Endodermal cell (in vitro differentiated cells): Measurements from ENCODE around the gene GAB3. TPM values are rescaled to one million over a fixed set of nuclear protein-coding genes. Genes with fewer than 3 reads are reported as not detected.

Experiments used
- DNase-seq: peaks from one replicate; pipeline ENCODE4 v3.0.0-alpha.2; 2017
- H3K27ac ChIP-seq: 2 replicates; pipeline ENCODE4 v1.5.1; 2013; ENCODE audit warnings: mild to moderate bottlenecking, low read depth, low read length, moderate library complexity
- H3K27me3 ChIP-seq: 2 replicates; pipeline ENCODE4 v1.6.1; 2013; ENCODE audit warnings: mild to moderate bottlenecking, low read length, moderate library complexity; ENCODE audit not compliant: insufficient read depth, control insufficient read depth, poor library complexity, severe bottlenecking
- H3K36me3 ChIP-seq: 2 replicates; pipeline ENCODE4 v1.7.0; 2013; ENCODE audit warnings: mild to moderate bottlenecking, low read length, moderate library complexity; ENCODE audit not compliant: control insufficient read depth, insufficient read depth
- H3K4me1 ChIP-seq: one replicate; pipeline ENCODE4 v1.7.0; 2013; ENCODE audit warnings: low read length; ENCODE audit not compliant: control insufficient read depth, insufficient read depth
- H3K4me3 ChIP-seq: 2 replicates; pipeline ENCODE4 v1.5.1; 2013; ENCODE audit warnings: mild to moderate bottlenecking, low read length, moderate library complexity
- H3K9ac ChIP-seq: 2 replicates; pipeline ENCODE4 v1.6.1; 2013; ENCODE audit warnings: mild to moderate bottlenecking, low read length, moderate library complexity; ENCODE audit not compliant: poor library complexity, severe bottlenecking; ENCODE audit errors: extremely low read depth
- H3K9me3 ChIP-seq: 2 replicates; pipeline ENCODE4 v1.6.1; 2013; ENCODE audit warnings: mild to moderate bottlenecking, low read length, moderate library complexity; ENCODE audit not compliant: control insufficient read depth
- H3K27ac Mint-ChIP-seq: 2 replicates; pipeline ENCODE4 v1.8.0; 2020; ENCODE audit warnings: mixed read lengths
- H3K27me3 Mint-ChIP-seq: 2 replicates; pipeline ENCODE4 v1.8.0; 2021; ENCODE audit warnings: mild to moderate bottlenecking, mixed read lengths; ENCODE audit not compliant: insufficient read depth
- H3K36me3 Mint-ChIP-seq: 2 replicates; pipeline ENCODE4 v1.8.0; 2020; ENCODE audit warnings: low read depth, mixed read lengths
- H3K4me1 Mint-ChIP-seq: 2 replicates; pipeline ENCODE4 v1.8.0; 2020; ENCODE audit warnings: mixed read lengths
- H3K4me3 Mint-ChIP-seq: 2 replicates; pipeline ENCODE4 v1.8.0; 2020; ENCODE audit warnings: mild to moderate bottlenecking, moderate library complexity, mixed read lengths
- H3K9me3 Mint-ChIP-seq: 2 replicates; pipeline ENCODE4 v1.8.0; 2020; ENCODE audit warnings: mild to moderate bottlenecking, mixed read lengths
- WGBS, 2 experiments: methylation state at CpG; one replicate each; pipeline versions ENCODE4 v1.1.5 to v1.1.7; 2013; ENCODE audit warnings: missing lambda C conversion rate in 2 of 2, mixed read lengths in 1 of 2; ENCODE audit not compliant: insufficient coverage in 1 of 2, insufficient read length in 1 of 2; 5-methylcytosine and 5-hydroxymethylcytosine counted together
- total RNA-seq, 2 donors: library from RNA; stranded (reverse); fragmentation: NEBNext Ultra II Directional in 1 of 2; extraction: Animal tissue kit (Norgen Biotek cat#: 25700) in 1 of 2; gene quantifications; 2 replicates in 1 of 2; 3 replicates in 1 of 2; pipeline ENCODE4 v1.2.1, GENCODE V29; 2021
- TF ChIP-seq, protein P1 (sequence below): fragments of 200-600 bp; sonication (generic); conservative IDR thresholded peaks from 2 replicates; pipeline ENCODE4 v1.5.0; 2021; ENCODE audit warnings: antibody characterized with exemption, mild to moderate bottlenecking

Gene GAB3
- total RNA-seq, 2 donors from 2014 or later = 0.13 to 0.55 TPM

DNA sequence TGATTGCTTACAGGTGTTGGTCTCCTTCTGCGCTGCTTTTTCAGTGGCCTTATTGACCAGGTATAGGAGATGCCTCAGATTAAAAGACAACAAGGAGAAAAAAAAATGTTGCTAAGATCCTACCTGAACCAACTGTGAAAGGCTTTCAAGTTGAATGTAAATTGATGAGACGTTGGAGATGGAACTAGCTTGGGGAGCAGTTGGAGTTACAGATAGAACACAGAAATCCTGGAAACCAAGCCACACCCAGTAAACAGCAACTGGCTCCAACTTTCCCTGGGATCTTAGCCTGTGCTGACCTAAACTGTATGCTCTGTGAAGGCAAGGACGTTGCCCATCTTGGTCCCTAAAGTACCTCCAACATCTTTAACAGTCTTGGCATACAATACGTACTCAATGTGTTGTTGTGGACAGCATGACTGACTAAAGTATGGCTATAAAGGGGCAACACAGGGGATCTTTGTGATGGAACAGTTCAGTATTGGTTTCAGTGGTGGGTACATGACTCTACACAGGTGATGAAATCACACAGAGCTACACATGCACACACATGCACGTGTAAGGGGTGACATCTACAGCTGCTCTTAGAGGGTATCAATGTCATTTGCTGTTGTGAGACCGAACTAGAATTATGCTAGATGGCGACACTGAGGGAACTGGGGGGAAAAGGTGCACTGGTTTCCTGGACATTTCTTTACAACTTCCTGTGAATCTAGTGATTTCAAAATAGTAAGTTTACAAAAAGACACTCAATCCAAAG, 22.3 kb downstream of the GAB3 start:
- H3K4me3 ChIP-seq = no peak overlapping the region
- H3K27me3 Mint-ChIP-seq = no peaks in the 10 kb centered on the region
- no peak overlapping the region for H3K27ac ChIP-seq
- DNase-seq = no peak
- H3K4me3 Mint-ChIP-seq = no peak overlapping the region
- no peaks in the 10 kb centered on the region for H3K27me3 ChIP-seq
- no peak overlapping the region for H3K9ac ChIP-seq
- no peaks in the 10 kb centered on the region for H3K4me1 ChIP-seq
- no peak overlapping the region for H3K27ac Mint-ChIP-seq
- H3K9me3 Mint-ChIP-seq = peaks cover 54% of the 10 kb centered on the region
- H3K4me1 Mint-ChIP-seq = peaks cover 3% of the 10 kb centered on the region
- no peaks in the 10 kb centered on the region for H3K36me3 ChIP-seq
- WGBS, 2 experiments = 94 to 100% methylated on average over 1 to 7 of the region's 7 CpGs
- no peaks in the 10 kb centered on the region for H3K9me3 ChIP-seq
- H3K36me3 Mint-ChIP-seq = no peaks in the 10 kb centered on the region
- TF ChIP-seq, protein P1, sequence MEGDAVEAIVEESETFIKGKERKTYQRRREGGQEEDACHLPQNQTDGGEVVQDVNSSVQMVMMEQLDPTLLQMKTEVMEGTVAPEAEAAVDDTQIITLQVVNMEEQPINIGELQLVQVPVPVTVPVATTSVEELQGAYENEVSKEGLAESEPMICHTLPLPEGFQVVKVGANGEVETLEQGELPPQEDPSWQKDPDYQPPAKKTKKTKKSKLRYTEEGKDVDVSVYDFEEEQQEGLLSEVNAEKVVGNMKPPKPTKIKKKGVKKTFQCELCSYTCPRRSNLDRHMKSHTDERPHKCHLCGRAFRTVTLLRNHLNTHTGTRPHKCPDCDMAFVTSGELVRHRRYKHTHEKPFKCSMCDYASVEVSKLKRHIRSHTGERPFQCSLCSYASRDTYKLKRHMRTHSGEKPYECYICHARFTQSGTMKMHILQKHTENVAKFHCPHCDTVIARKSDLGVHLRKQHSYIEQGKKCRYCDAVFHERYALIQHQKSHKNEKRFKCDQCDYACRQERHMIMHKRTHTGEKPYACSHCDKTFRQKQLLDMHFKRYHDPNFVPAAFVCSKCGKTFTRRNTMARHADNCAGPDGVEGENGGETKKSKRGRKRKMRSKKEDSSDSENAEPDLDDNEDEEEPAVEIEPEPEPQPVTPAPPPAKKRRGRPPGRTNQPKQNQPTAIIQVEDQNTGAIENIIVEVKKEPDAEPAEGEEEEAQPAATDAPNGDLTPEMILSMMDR = no peak

DNA sequence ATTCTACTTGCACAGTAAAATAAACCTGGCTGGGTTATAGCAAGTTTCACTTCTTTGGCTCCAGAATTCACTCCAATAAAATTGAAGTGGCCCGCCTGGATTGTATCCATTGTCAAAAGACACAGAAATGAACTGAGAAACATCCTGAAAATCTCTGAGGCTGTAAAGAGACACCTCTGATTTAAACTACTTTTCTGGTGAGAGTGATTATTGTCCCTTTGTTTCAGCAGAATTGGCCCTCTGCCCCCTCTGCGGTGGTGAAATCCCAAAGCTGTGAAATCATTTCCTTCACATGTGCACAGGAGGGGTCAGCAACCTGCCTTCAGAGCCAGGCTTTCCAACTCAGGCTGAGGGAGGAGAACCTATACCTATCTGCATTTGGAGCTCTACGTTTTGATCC, 23.0 kb downstream of the GAB3 start:
- Histone ChIP-seq H3K27ac (no peak overlapping the region), H3K4me1 (no peaks in the 10 kb centered on the region), H3K36me3 (no peaks in the 10 kb centered on the region), H3K4me3 (no peak overlapping the region), H3K9ac (no peak overlapping the region), H3K9me3 (no peaks in the 10 kb centered on the region), H3K27me3 (no peaks in the 10 kb centered on the region)
- 61 to 72% methylated on average over 2 to 3 of the region's 3 CpGs for WGBS, 2 experiments
- Mint-ChIP-seq H3K9me3 (peaks cover 61% of the 10 kb centered on the region), H3K27me3 (no peaks in the 10 kb centered on the region), H3K4me3 (no peak overlapping the region), H3K27ac (no peak overlapping the region), H3K36me3 (no peaks in the 10 kb centered on the region), H3K4me1 (peaks cover 3% of the 10 kb centered on the region)
- TF ChIP-seq, protein P1 = no peak
- no peak for DNase-seq

DNA sequence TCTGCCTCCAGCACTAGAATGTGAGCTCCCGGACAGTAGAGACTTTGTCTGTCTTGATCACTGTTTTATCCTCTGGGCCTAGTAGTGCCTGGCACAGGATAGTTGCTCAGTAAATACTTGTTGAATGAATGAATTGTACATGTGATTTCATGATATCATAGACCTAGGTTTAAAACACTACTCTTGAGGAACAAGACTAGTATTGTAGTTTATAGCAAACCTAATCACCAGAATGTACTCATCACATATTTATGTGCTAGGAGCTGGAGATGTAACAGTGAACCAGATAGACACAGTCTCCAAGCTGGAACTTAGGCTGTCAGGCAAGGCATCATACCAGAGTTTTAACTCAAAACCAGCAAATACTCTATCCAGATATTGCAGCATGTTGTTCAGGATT, 23.5 kb downstream of the GAB3 start:
- 100% methylated on average over 1 of the region's 1 CpG; no CpG with 5 or more reads in 1 of the 2 experiments for WGBS, 2 experiments
- H3K4me1 ChIP-seq = no peaks in the 10 kb centered on the region
- H3K36me3 Mint-ChIP-seq = no peaks in the 10 kb centered on the region
- peaks cover 2% of the 10 kb centered on the region for H3K4me1 Mint-ChIP-seq
- no peaks in the 10 kb centered on the region for H3K9me3 ChIP-seq
- H3K27me3 ChIP-seq = no peaks in the 10 kb centered on the region
- DNase-seq = no peak
- no peak overlapping the region for H3K27ac Mint-ChIP-seq
- no peak overlapping the region for H3K9ac ChIP-seq
- no peak overlapping the region for H3K4me3 ChIP-seq
- TF ChIP-seq, protein P1 = no peak
- no peaks in the 10 kb centered on the region for H3K36me3 ChIP-seq
- peaks cover 61% of the 10 kb centered on the region for H3K9me3 Mint-ChIP-seq
- H3K27me3 Mint-ChIP-seq = no peaks in the 10 kb centered on the region
- no peak overlapping the region for H3K4me3 Mint-ChIP-seq
- H3K27ac ChIP-seq = no peak overlapping the region
